ENCODE results near the gene ARHGAP44. TPM values are rescaled to one million over a fixed set of nuclear protein-coding genes. Genes with fewer than 3 reads are reported as not detected.

Gene ARHGAP44
- total RNA-seq, 1 donor from 2014 or later = 39.0 TPM

DNA sequence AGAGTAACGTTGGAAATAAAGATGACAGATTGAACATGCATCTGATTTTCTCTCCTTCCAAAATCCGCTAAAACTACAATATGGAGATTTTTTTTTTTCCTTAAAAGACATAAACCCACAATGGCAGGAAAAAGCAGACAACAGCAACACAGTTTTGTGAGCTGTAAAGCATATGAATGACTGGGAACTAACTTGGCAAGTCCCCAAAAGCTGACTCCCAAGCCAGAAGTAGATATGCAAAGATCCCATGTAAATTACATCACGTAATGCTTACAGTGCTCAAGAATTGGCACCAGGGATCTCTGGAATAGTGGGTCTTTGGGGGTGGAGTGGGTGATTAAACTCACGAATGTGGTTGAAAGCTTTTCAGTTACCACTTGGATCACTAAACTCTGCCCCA lies 121.9 kb downstream of the ARHGAP44 start:
- DNase-seq (no peak), ATAC-seq (no peak)
- H3K27ac ChIP-seq = no peak overlapping the region
- intact Hi-C loops (cut with DNase I) = no loop called here
- no peak overlapping the region for H3K4me3 ChIP-seq
- peaks cover 4% of the 10 kb centered on the region for H3K36me3 ChIP-seq
- no peaks in the 10 kb centered on the region for H3K27me3 ChIP-seq (ENCODE audit: low read depth)
- TF ChIP-seq, protein P1, sequence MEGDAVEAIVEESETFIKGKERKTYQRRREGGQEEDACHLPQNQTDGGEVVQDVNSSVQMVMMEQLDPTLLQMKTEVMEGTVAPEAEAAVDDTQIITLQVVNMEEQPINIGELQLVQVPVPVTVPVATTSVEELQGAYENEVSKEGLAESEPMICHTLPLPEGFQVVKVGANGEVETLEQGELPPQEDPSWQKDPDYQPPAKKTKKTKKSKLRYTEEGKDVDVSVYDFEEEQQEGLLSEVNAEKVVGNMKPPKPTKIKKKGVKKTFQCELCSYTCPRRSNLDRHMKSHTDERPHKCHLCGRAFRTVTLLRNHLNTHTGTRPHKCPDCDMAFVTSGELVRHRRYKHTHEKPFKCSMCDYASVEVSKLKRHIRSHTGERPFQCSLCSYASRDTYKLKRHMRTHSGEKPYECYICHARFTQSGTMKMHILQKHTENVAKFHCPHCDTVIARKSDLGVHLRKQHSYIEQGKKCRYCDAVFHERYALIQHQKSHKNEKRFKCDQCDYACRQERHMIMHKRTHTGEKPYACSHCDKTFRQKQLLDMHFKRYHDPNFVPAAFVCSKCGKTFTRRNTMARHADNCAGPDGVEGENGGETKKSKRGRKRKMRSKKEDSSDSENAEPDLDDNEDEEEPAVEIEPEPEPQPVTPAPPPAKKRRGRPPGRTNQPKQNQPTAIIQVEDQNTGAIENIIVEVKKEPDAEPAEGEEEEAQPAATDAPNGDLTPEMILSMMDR (IDR thresholded peaks at IDR 0.05) = no peak
- H3K9me3 ChIP-seq = peaks cover 10% of the 10 kb centered on the region
- no peaks in the 10 kb centered on the region for H3K4me1 ChIP-seq

GRCh38 chr17:12917399-12917798 lies 128.1 kb downstream of the ARHGAP44 start:
- no peak overlapping the region for H3K27ac ChIP-seq
- no peaks in the 10 kb centered on the region for H3K27me3 ChIP-seq (ENCODE audit: low read depth)
- intact Hi-C loops (cut with DNase I) = no loop called here
- peaks cover 7% of the 10 kb centered on the region for H3K36me3 ChIP-seq
- H3K4me3 ChIP-seq = no peak overlapping the region
- TF ChIP-seq, protein P1 (IDR thresholded peaks at IDR 0.05) = no peak
- H3K4me1 ChIP-seq = no peaks in the 10 kb centered on the region
- no peaks in the 10 kb centered on the region for H3K9me3 ChIP-seq
- DNase-seq (no peak), ATAC-seq (no peak)

GRCh38 chr17:12918142-12918541 lies 128.8 kb downstream of the ARHGAP44 start:
- H3K36me3 ChIP-seq = peaks cover 7% of the 10 kb centered on the region
- H3K4me1 ChIP-seq = no peaks in the 10 kb centered on the region
- intact Hi-C loops (cut with DNase I) = no loop called here
- DNase-seq = no peak
- H3K27me3 ChIP-seq (ENCODE audit: low read depth) = no peaks in the 10 kb centered on the region
- H3K4me3 ChIP-seq = no peak overlapping the region
- no peak for ATAC-seq
- TF ChIP-seq, protein P1 (IDR thresholded peaks at IDR 0.05) = no peak
- no peak overlapping the region for H3K27ac ChIP-seq
- no peaks in the 10 kb centered on the region for H3K9me3 ChIP-seq

GRCh38 chr17:12922120-12922519 lies 132.8 kb downstream of the ARHGAP44 start:
- DNase-seq (no peak), ATAC-seq (no peak)
- Histone ChIP-seq H3K4me3 (no peak overlapping the region), H3K27ac (no peak overlapping the region), H3K4me1 (no peaks in the 10 kb centered on the region), H3K27me3 (ENCODE audit: low read depth) (no peaks in the 10 kb centered on the region), H3K36me3 (no peaks in the 10 kb centered on the region), H3K9me3 (no peaks in the 10 kb centered on the region)
- intact Hi-C loops (cut with DNase I) = no loop called here
- TF ChIP-seq, protein P1 (IDR thresholded peaks at IDR 0.05) = no peak

- H3K27me3 ChIP-seq (ENCODE audit: low read depth) = no peaks in the 10 kb centered on the region
- no peak for ATAC-seq
- H3K9me3 ChIP-seq = no peaks in the 10 kb centered on the region
- no peaks in the 10 kb centered on the region for H3K36me3 ChIP-seq
- no peak overlapping the region for H3K4me3 ChIP-seq
- H3K27ac ChIP-seq = no peak overlapping the region
- no peaks in the 10 kb centered on the region for H3K4me1 ChIP-seq
- intact Hi-C loops (cut with DNase I) = no loop called here
- no peak for DNase-seq
- TF ChIP-seq, protein P1 (IDR thresholded peaks at IDR 0.05) = no peak
Measured at GRCh38 chr17:12924614-12925013, 135.3 kb downstream of the ARHGAP44 start.

DNA sequence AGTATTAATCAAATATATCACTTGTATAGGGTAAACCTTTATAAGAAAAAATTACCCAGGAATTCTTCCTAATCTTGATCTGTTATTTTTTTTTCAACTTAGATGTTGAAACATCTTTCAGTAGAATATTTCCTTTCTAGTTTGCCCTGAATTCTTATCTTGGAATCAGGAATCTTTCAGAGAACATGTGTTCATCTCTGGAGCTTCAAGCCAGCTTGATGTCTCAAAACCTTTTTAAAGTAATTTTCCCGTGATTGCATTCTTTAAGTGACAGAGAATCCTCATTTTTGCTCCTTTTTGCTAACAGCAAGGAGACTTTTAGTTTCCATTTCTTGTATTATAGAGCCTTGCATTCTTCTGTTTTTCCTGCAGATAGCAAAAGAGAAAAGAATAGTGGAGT lies 137.7 kb downstream of the ARHGAP44 start:
- Histone ChIP-seq H3K4me3 (no peak overlapping the region), H3K27ac (no peak overlapping the region), H3K9me3 (no peaks in the 10 kb centered on the region), H3K27me3 (ENCODE audit: low read depth) (no peaks in the 10 kb centered on the region), H3K4me1 (no peaks in the 10 kb centered on the region), H3K36me3 (no peaks in the 10 kb centered on the region)
- DNase-seq (no peak), ATAC-seq (no peak)
- TF ChIP-seq, protein P1 (IDR thresholded peaks at IDR 0.05) = no peak
- intact Hi-C loops (cut with DNase I) = no loop called here

Data from lower lobe of right lung (tissue), 2 donors.